Ascending aorta (tissue), 2 donors: ENCODE data around the gene P2RY8. TPM values are rescaled to one million over a fixed set of nuclear protein-coding genes. Genes with fewer than 3 reads are reported as not detected.

Experiments used
- DNase-seq, 2 donors: peaks; one replicate each; pipeline ENCODE4 v3.0.0-alpha.2; 2019; ENCODE audit warnings: low spot score in 2 of 2
- H3K27ac ChIP-seq, 2 donors: fragments of 200-600 bp; sonication (generic); one replicate each; pipeline ENCODE4 v1.5.1; 2016 to 2017; ENCODE audit warnings: mild to moderate bottlenecking in 1 of 2
- H3K27me3 ChIP-seq: fragments of 200-600 bp; sonication (generic); one replicate; pipeline ENCODE4 v1.5.1; 2017
- H3K36me3 ChIP-seq, 2 donors: fragments of 200-600 bp; sonication (generic); one replicate each; pipeline ENCODE4 v1.5.1; 2016
- H3K4me1 ChIP-seq, 2 donors: fragments of 200-600 bp; sonication (generic); one replicate each; pipeline ENCODE4 v1.5.1; 2016 to 2017; ENCODE audit warnings: mild to moderate bottlenecking in 1 of 2
- H3K4me3 ChIP-seq, 2 donors: fragments of 200-600 bp; sonication (generic); one replicate each; pipeline ENCODE4 v1.5.1; 2016 to 2017; ENCODE audit warnings: mild to moderate bottlenecking in 1 of 2
- H3K9me3 ChIP-seq, 2 donors: fragments of 200-600 bp; sonication (generic); one replicate each; pipeline ENCODE4 v1.5.1; 2016
- CTCF ChIP-seq, 3 experiments: fragments of 200-600 bp in 2 of 3; fragments of 450-650 bp in 1 of 3; sonication (generic) in 2 of 3; IDR thresholded peaks; one replicate each; pipeline ENCODE4 v1.5.1; 2016 to 2019; ENCODE audit warnings: antibody characterized with exemption in 3 of 3, mild to moderate bottlenecking in 1 of 3, moderate library complexity in 1 of 3
- intact Hi-C: fragments of 100-400 bp; cut with DNase I; formaldehyde crosslinking; loops from one replicate; pipeline ENCODE4 v1.15.1; 2023
- total RNA-seq: library from RNA; depleted of rRNA; stranded (reverse); fragments of >200 nt; gene quantifications from one replicate; pipeline ENCODE4 v1.1.0, GENCODE V29; 2016

Gene P2RY8
- total RNA-seq, 1 donor from 2014 or later = 2.2 TPM

GRCh38 chrX:1440506-1440905 is 96.5 kb downstream of the P2RY8 start:
- no peak for DNase-seq
- no peaks in the 10 kb centered on the region for H3K4me1 ChIP-seq
- no peaks in the 10 kb centered on the region for H3K9me3 ChIP-seq
- H3K36me3 ChIP-seq = peaks cover 22 to 59% of the 10 kb centered on the region in 2 donors
- intact Hi-C loops = no loop called here
- no peak overlapping the region for H3K4me3 ChIP-seq
- no peaks in the 10 kb centered on the region for H3K27me3 ChIP-seq
- no peak for TF ChIP-seq CTCF (IDR thresholded peaks at IDR 0.05)
- H3K27ac ChIP-seq = no peak overlapping the region

- peak in 1 of 2 donors; percentile 42 for DNase-seq
- Histone ChIP-seq H3K4me3 (no peak overlapping the region), H3K27me3 (no peaks in the 10 kb centered on the region), H3K9me3 (no peaks in the 10 kb centered on the region), H3K4me1 (no peaks in the 10 kb centered on the region), H3K27ac (no peak overlapping the region), H3K36me3 (peaks cover 33 to 75% of the 10 kb centered on the region in 2 donors)
- intact Hi-C loops = no loop called here
- TF ChIP-seq CTCF (IDR thresholded peaks at IDR 0.05) = no peak
These were observed 101.6 kb downstream of the P2RY8 start for GRCh38 chrX:1435241-1435895.

- DNase-seq = peak in 1 of 2 donors; percentile 56
- no peak overlapping the region for H3K27ac ChIP-seq
- no peaks in the 10 kb centered on the region for H3K4me1 ChIP-seq
- H3K27me3 ChIP-seq = no peaks in the 10 kb centered on the region
- no peak for TF ChIP-seq CTCF (IDR thresholded peaks at IDR 0.05)
- H3K4me3 ChIP-seq = no peak overlapping the region
- peaks cover 33 to 70% of the 10 kb centered on the region in 2 donors for H3K36me3 ChIP-seq
- intact Hi-C loops = no loop called here
- no peaks in the 10 kb centered on the region for H3K9me3 ChIP-seq
These were observed 102.1 kb downstream of the P2RY8 start for GRCh38 chrX:1434871-1435240.

- H3K4me3 ChIP-seq = no peak overlapping the region
- TF ChIP-seq CTCF (IDR thresholded peaks at IDR 0.05) = no peak
- H3K27me3 ChIP-seq = no peaks in the 10 kb centered on the region
- H3K9me3 ChIP-seq = no peaks in the 10 kb centered on the region
- DNase-seq = no peak
- intact Hi-C loops = no loop called here
- no peak overlapping the region for H3K27ac ChIP-seq
- no peaks in the 10 kb centered on the region for H3K4me1 ChIP-seq
- H3K36me3 ChIP-seq = peaks cover 33 to 61% of the 10 kb centered on the region in 2 donors
These were observed 103.2 kb downstream of the P2RY8 start for GRCh38 chrX:1433646-1434357.

- no peak for DNase-seq
- peaks cover 28 to 58% of the 10 kb centered on the region in 2 donors for H3K36me3 ChIP-seq
- intact Hi-C loops = no loop called here
These were observed 106.5 kb downstream of the P2RY8 start for GRCh38 chrX:1430451-1430850.

More at GRCh38 chrX:1430451-1430850, 106.5 kb downstream of the P2RY8 start:
- H3K9me3 ChIP-seq = no peaks in the 10 kb centered on the region
- H3K27ac ChIP-seq = no peak overlapping the region
- no peak overlapping the region for H3K4me3 ChIP-seq
- TF ChIP-seq CTCF (IDR thresholded peaks at IDR 0.05) = no peak
- no peaks in the 10 kb centered on the region for H3K4me1 ChIP-seq
- no peaks in the 10 kb centered on the region for H3K27me3 ChIP-seq
